Endothelial cell of umbilical vein (primary cell): Measurements from ENCODE around the gene SOX12. TPM values are rescaled to one million over a fixed set of nuclear protein-coding genes. Genes with fewer than 3 reads are reported as not detected.
A peak's percentile ranks its signal among the peaks of the same experiment; 100 is the strongest.

Experiments used
- BruUV-seq: library from RNA; stranded (reverse); fragments of 400-500 nt; replicated peaks from 2 replicates; lab custom pipeline; 2021; lab: Mats Ljungman, UMichigan
- CTCF ChIA-PET: fragments of 300-600, 350-600 bp; sonication (Branson Sonifier 250); formaldehyde crosslinking; loops from one replicate; lab custom pipeline; 2021; ENCODE audit warnings: antibody characterized with exemption, inconsistent platforms; lab: Charles Lee
- POLR2A ChIA-PET: fragments of 300-600, 350-600 bp; sonication (Branson Sonifier 250); formaldehyde crosslinking; loops from one replicate; lab custom pipeline; 2021; ENCODE audit warnings: antibody characterized with exemption, inconsistent platforms; lab: Charles Lee
- DNase-seq: peaks from one replicate; pipeline ENCODE4 v3.0.0-alpha.2; 2011; ENCODE audit warnings: low read depth, low spot score
- FAIRE-seq: peaks from 2 replicates; lab custom pipeline; 2011; peaks lifted over from hg19 to GRCh38; lab: Jason Lieb, UNC
- H2AFZ ChIP-seq: 2 replicates; pipeline ENCODE4 v1.6.0; 2012; ENCODE audit warnings: low read depth, low read length, control low read depth, inconsistent platforms
- H3K27ac ChIP-seq: 2 replicates; pipeline ENCODE4 v1.5.1; 2011; ENCODE audit warnings: low read depth, mild to moderate bottlenecking, control low read depth, low read length, moderate library complexity; ENCODE audit not compliant: insufficient read depth
- H3K27me3 ChIP-seq, 2 experiments: 2 replicates each; pipeline versions ENCODE4 v1.6.0 to v1.6.1; 2011; ENCODE audit warnings: low read length in 2 of 2, mixed read lengths in 1 of 2; ENCODE audit not compliant: control insufficient read depth in 2 of 2, insufficient read depth in 2 of 2
- H3K36me3 ChIP-seq, 2 experiments: 2 replicates in 1 of 2; 3 replicates in 1 of 2; pipeline ENCODE4 v1.5.1; 2011; ENCODE audit warnings: low read length in 2 of 2, mild to moderate bottlenecking in 1 of 2, moderate library complexity in 1 of 2; ENCODE audit not compliant: control insufficient read depth in 2 of 2, insufficient read depth in 2 of 2; ENCODE audit errors: extremely low read depth in 1 of 2
- H3K4me1 ChIP-seq: 3 replicates; pipeline ENCODE4 v1.5.1; 2011; ENCODE audit warnings: mild to moderate bottlenecking, low read length; ENCODE audit not compliant: control insufficient read depth, insufficient read depth; ENCODE audit errors: extremely low read depth
- H3K4me2 ChIP-seq: 2 replicates; pipeline ENCODE4 v1.6.1; 2011; ENCODE audit warnings: low read length, control low read depth, mixed read lengths; ENCODE audit not compliant: insufficient read depth
- H3K4me3 ChIP-seq, 3 experiments: fragments of 200-600 bp in 1 of 3; sonication (generic), shearing (Covaris generic) in 1 of 3; replicated peaks in 1 of 3; 2 replicates each; pipeline ENCODE4 v1.5.1; 2011 to 2016; ENCODE audit warnings: control low read depth in 3 of 3, low read length in 3 of 3, mild to moderate bottlenecking in 2 of 3, inconsistent platforms in 1 of 3, low read depth in 1 of 3, moderate library complexity in 1 of 3; ENCODE audit not compliant: insufficient read depth in 1 of 3
- H3K79me2 ChIP-seq: 2 replicates; pipeline ENCODE4 v1.6.0; 2012; ENCODE audit warnings: low read length, inconsistent platforms; ENCODE audit not compliant: control insufficient read depth, insufficient read depth
- H3K9ac ChIP-seq: replicated peaks from 2 replicates; pipeline ENCODE3; 2011; ENCODE audit warnings: low read length, control low read depth; ENCODE audit not compliant: insufficient read depth; ENCODE audit errors: extremely low read depth
- H3K9me1 ChIP-seq: replicated peaks from 3 replicates; pipeline ENCODE4 v1.6.0; 2011; ENCODE audit warnings: mild to moderate bottlenecking, low read length; ENCODE audit not compliant: control insufficient read depth, insufficient read depth; ENCODE audit errors: extremely low read depth
- H3K9me3 ChIP-seq: replicated peaks from 2 replicates; pipeline ENCODE4 v1.5.1; 2012; ENCODE audit warnings: low read length, inconsistent platforms; ENCODE audit not compliant: control insufficient read depth, insufficient read depth
- H4K20me1 ChIP-seq: replicated peaks from 2 replicates; pipeline ENCODE3; 2011; ENCODE audit warnings: mild to moderate bottlenecking, low read length; ENCODE audit not compliant: control insufficient read depth, insufficient read depth; ENCODE audit errors: extremely low read depth
- CTCF ChIP-seq, 2 donors: IDR thresholded peaks; 1 replicate in 1 of 2; 2 replicates in 1 of 2; pipeline ENCODE4 v1.5.1; 2011; ENCODE audit warnings: low read length in 2 of 2, mild to moderate bottlenecking in 2 of 2, moderate library complexity in 2 of 2, control low read depth in 1 of 2, inconsistent platforms in 1 of 2, low read depth in 1 of 2; ENCODE audit not compliant: insufficient read depth in 1 of 2; ENCODE audit errors: extremely low read depth in 1 of 2
- EZH2 ChIP-seq: IDR thresholded peaks from 2 replicates; pipeline ENCODE4 v1.6.1; 2012; ENCODE audit warnings: borderline replicate concordance, low read depth, mild to moderate bottlenecking, moderate library complexity, low read length, inconsistent platforms; ENCODE audit not compliant: severe bottlenecking
- GATA2 ChIP-seq: IDR thresholded peaks from 2 replicates; pipeline ENCODE4 v1.7.0; 2011; ENCODE audit warnings: low read depth, mild to moderate bottlenecking, moderate library complexity, mixed read lengths, low read length; ENCODE audit not compliant: insufficient read length, insufficient read depth
- JUN ChIP-seq: IDR thresholded peaks from 2 replicates; pipeline ENCODE4 v1.6.1; 2011; ENCODE audit warnings: borderline replicate concordance, low read depth; ENCODE audit not compliant: insufficient read length, insufficient read depth
- MAX ChIP-seq: IDR thresholded peaks from 2 replicates; pipeline ENCODE4 v1.6.1; 2011; ENCODE audit not compliant: insufficient read depth, insufficient read length
- MYC ChIP-seq: IDR thresholded peaks from one replicate; pipeline ENCODE4 v1.6.1; 2011; ENCODE audit warnings: mild to moderate bottlenecking, low read depth, low read length
- POLR2A ChIP-seq: IDR thresholded peaks from 2 replicates; pipeline ENCODE4 v1.6.1; 2012; ENCODE audit warnings: low read depth, mild to moderate bottlenecking, control low read depth, low read length
- dilution Hi-C: fragments of 300-500 bp; cut with MboI; formaldehyde crosslinking; loops from one replicate; pipeline ENCODE4 v1.15.0; 2019; ENCODE audit warnings: low sequenced_read_pairs; ENCODE audit not compliant: extremely low pct_ligation_motif_present
- intact Hi-C: fragments of 100-400 bp; cut with micrococcal nuclease; formaldehyde crosslinking; loops from one replicate; pipeline ENCODE4 v1.10.0; 2022
- polyA plus RNA-seq, 4 experiments: library from polyadenylated mRNA; depleted of rRNA in 3 of 4; stranded (reverse) in 3 of 4; unstranded in 1 of 4; fragments of >200 nt; gene quantifications; 2 replicates each; pipeline versions ENCODE4 v1.2.1 to v1.2.3, GENCODE V29; 2011 to 2012; ENCODE audit warnings: missing spikeins in 1 of 4
- total RNA-seq: library from RNA; stranded (reverse); gene quantifications from 2 replicates; pipeline ENCODE4 v1.2.3, GENCODE V29; 2021

Gene SOX12
- total and polyA plus RNA-seq, 2 donors (not counting 3 experiments of a cell fraction or from before 2014, with no cell fraction given) = 6.2 to 37.7 TPM

- peak overlapping the region; percentile 58 for H3K4me2 ChIP-seq
- no peaks in the 10 kb centered on the region for H4K20me1 ChIP-seq
- no peaks in the 10 kb centered on the region for H3K79me2 ChIP-seq
- H2AFZ ChIP-seq = peak overlapping the region; percentile 96
- POLR2A ChIA-PET = interaction anchor here (1.5 kb wide), 1 partner anchor 16 kb away, joined by 4 read pairs; no protein-coding TSS in a partner anchor
- CTCF ChIA-PET = interaction anchor here (0.7 to 4.7 kb wide), 5 partner anchors 12 to 85 kb away, joined by 3 to 42 read pairs (median 3); no protein-coding TSS in a partner anchor
- intact Hi-C loops = loop anchor here (5.0 kb wide), 2 partner anchors 139 to 196 kb away; partner anchors contain the start of gene CSNK2A1
- no peak overlapping the region for H3K27ac ChIP-seq
- BruUV-seq = no TSS peak
- H3K27me3 ChIP-seq = no peaks in the 10 kb centered on the region
- peak overlapping the region; percentile 22 for H3K9ac ChIP-seq
- peak overlapping the region; percentile 53 to 77 (median 54) for H3K4me3 ChIP-seq
- no peaks in the 10 kb centered on the region for H3K9me1 ChIP-seq
- no peaks in the 10 kb centered on the region for H3K36me3 ChIP-seq
- DNase-seq (no peak), FAIRE-seq (no peak)
- no peak for TF ChIP-seq MYC
- no peak for TF ChIP-seq EZH2
- TF ChIP-seq POLR2A = no peak
- no peak for TF ChIP-seq GATA2
- TF ChIP-seq MAX = no peak
- no peak for TF ChIP-seq JUN
- TF ChIP-seq CTCF (IDR thresholded peaks at IDR 0.05; ENCODE audit: extremely low read depth in 1 of 2, insufficient read depth in 1 of 2, low read depth in 1 of 2, low read length in 2 of 2) = no peak
- dilution Hi-C loops = no loop called here
- peaks cover 3% of the 10 kb centered on the region for H3K9me3 ChIP-seq
- H3K4me1 ChIP-seq = peaks cover 9% of the 10 kb centered on the region
Observed at GRCh38 chr20:346033-346639, 20.8 kb downstream of the SOX12 start.
